Endothelial cell of umbilical vein (primary cell): ENCODE measurements around the gene PSAT1.

Experiments used
- CTCF ChIP-seq, 2 donors: IDR thresholded peaks; 1 replicate in 1 of 2; 2 replicates in 1 of 2; pipeline ENCODE4 v1.5.1; 2011; ENCODE audit warnings: low read length in 2 of 2, mild to moderate bottlenecking in 2 of 2, moderate library complexity in 2 of 2, control low read depth in 1 of 2, inconsistent platforms in 1 of 2, low read depth in 1 of 2; ENCODE audit not compliant: insufficient read depth in 1 of 2; ENCODE audit errors: extremely low read depth in 1 of 2
- FOS ChIP-seq: IDR thresholded peaks from 2 replicates; pipeline ENCODE4 v1.6.1; 2011; ENCODE audit warnings: mild to moderate bottlenecking, low read length, moderate library complexity, borderline replicate concordance; ENCODE audit not compliant: insufficient read depth
- MAX ChIP-seq: IDR thresholded peaks from 2 replicates; pipeline ENCODE4 v1.6.1; 2011; ENCODE audit not compliant: insufficient read depth, insufficient read length

GRCh38 chr9:78278801-78279200, 18.1 kb upstream of the PSAT1 start:
- no peak for TF ChIP-seq CTCF (IDR thresholded peaks at IDR 0.05; ENCODE audit: extremely low read depth in 1 of 2, insufficient read depth in 1 of 2, low read depth in 1 of 2, low read length in 2 of 2)
- no peak for TF ChIP-seq FOS
- no peak for TF ChIP-seq MAX
